Fibroblast of villous mesenchyme (primary cell): ENCODE data around the gene MEOX2. TPM values are rescaled to one million over a fixed set of nuclear protein-coding genes. Genes with fewer than 3 reads are reported as not detected.

ENCODE experiments used
- DNase-seq: peaks from one replicate; pipeline ENCODE4 v3.0.0-alpha.2; 2010; ENCODE audit warnings: low read depth
- H3K4me3 ChIP-seq: 2 replicates; pipeline ENCODE4 v1.5.1; 2011; ENCODE audit warnings: low read depth, mild to moderate bottlenecking, low read length
- total RNA-seq: library from RNA; depleted of rRNA; stranded (reverse); fragments of >200 nt; gene quantifications from 2 replicates; pipeline ENCODE4 v1.2.3, GENCODE V29; 2012
- TF ChIP-seq, protein P1 (sequence below): IDR thresholded peaks from 2 replicates; pipeline ENCODE4 v1.5.1; 2012; ENCODE audit warnings: low read depth, mild to moderate bottlenecking, low read length; ENCODE audit not compliant: insufficient read depth

The MEOX2 gene
- not detected in 2 replicates for total RNA-seq

DNA sequence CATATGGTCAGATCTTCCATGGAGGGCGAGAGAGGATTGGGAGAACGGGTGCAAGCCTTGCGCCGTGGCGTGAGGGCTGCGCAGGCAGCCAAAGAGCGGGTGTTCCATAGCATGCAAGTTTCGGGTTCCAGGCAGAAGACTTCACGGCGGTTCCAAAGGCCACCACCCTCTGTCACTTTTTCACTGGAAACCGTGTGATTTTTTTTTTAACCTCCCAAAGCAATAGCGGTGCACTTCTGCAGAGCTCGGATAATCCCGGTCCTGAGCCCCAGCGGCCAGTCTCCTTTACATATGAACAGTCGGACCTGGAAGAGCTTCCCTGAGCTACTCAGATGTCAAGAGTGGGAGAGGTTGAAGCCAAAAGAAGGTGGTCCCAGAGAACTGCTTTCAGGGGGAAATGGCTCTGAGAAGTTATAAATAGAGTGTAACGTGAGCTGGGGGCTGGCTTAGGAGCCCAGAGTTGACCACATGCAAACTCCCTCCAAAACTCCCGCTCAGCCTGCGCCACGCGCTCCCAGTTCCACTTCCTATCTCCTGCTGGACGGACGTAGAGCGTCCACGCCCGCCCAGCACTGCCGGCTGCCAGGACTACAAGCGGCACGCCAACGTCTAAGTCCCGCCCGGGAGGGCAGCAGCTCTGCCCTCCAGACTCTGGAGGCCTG is at the start of gene MEOX2:
TSS of gene MEOX2 (minus strand) at position 389 of the 662 bp plus-strand sequence. CDS start at position 108, 281 bp downstream.
- H3K4me3 ChIP-seq: peak within 1 kb of the TSS; percentile 6
- DNase-seq: peak; percentile 17
- TF ChIP-seq, protein P1, sequence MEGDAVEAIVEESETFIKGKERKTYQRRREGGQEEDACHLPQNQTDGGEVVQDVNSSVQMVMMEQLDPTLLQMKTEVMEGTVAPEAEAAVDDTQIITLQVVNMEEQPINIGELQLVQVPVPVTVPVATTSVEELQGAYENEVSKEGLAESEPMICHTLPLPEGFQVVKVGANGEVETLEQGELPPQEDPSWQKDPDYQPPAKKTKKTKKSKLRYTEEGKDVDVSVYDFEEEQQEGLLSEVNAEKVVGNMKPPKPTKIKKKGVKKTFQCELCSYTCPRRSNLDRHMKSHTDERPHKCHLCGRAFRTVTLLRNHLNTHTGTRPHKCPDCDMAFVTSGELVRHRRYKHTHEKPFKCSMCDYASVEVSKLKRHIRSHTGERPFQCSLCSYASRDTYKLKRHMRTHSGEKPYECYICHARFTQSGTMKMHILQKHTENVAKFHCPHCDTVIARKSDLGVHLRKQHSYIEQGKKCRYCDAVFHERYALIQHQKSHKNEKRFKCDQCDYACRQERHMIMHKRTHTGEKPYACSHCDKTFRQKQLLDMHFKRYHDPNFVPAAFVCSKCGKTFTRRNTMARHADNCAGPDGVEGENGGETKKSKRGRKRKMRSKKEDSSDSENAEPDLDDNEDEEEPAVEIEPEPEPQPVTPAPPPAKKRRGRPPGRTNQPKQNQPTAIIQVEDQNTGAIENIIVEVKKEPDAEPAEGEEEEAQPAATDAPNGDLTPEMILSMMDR: no peak

GRCh38 chr7:15729746-15730145 is 43.3 kb upstream of the MEOX2 start:
- TF ChIP-seq, protein P1: no peak
- DNase-seq: no peak

DNA sequence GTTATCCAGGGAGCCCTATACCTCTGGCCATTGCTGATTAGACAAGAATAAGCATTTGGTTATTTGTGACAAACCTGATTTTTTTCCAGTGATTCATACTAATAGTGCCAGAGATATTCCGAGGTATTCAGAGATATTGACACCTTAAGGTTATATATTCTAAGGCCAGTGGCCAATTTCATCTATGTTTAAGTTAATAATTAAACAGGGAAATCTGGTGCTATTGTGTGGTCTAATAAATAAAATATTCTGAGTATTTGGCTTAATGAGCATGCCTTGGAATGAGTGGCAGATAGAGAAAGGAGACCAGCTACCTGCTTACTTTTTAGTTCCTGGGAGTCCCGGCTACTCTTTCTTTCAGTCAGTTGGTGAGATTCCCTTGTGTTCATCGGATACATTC is 38.6 kb upstream of the MEOX2 start:
- no peak overlapping the region for H3K4me3 ChIP-seq
- DNase-seq: no peak
- TF ChIP-seq, protein P1: no peak

More at GRCh38 chr7:15729746-15730145, 43.3 kb upstream of the MEOX2 start:
- no peak overlapping the region for H3K4me3 ChIP-seq

GRCh38 chr7:15723841-15724240 is 37.4 kb upstream of the MEOX2 start:
- no peak for DNase-seq
- TF ChIP-seq, protein P1: no peak
- no peak overlapping the region for H3K4me3 ChIP-seq

DNA sequence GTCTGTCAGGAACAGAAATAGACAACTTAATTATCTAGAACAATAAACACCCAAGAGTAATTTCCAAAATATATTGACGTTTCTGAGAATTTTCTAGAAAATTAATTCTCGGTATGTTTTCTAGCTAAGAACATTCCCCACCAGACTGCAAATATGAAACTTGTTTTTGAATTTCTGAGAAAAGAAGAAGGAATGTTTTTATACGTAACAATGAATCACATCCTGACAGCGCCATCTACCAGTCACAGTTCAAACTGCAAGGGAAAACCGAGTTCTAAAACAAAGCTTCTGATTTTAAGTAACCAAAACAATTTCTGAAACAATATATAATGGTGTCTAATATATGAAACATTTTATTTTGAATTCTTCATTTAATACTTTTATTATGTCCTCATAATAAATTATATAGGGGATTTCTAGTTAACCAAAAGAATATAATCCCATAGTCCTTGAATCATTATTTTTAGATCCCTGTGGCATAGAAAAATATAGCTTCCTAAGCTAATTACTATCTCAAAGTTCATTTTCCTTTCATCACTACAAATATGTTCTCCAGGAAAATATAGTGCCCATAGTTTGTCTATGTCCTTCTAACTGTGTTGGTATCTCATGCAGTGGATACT is 34.5 kb upstream of the MEOX2 start:
- H3K4me3 ChIP-seq: no peak overlapping the region
- TF ChIP-seq, protein P1: peak; percentile 83
- peak; percentile 58 for DNase-seq

- TF ChIP-seq, protein P1: no peak
- H3K4me3 ChIP-seq: no peak overlapping the region
- DNase-seq: no peak
Measured at GRCh38 chr7:15719311-15719710, 32.8 kb upstream of the MEOX2 start.
